ENCODE measurements around the gene TMEM165. TPM values are rescaled to one million over a fixed set of nuclear protein-coding genes. Genes with fewer than 3 reads are reported as not detected.
A peak's percentile ranks its signal among the peaks of the same experiment; 100 is the strongest.

Gene TMEM165
- total and polyA plus RNA-seq, 9 of the 15 experiments (the other 6 are each of a cell fraction or from before 2014, with no cell fraction given), result 21.3 to 145 (median 96.8) TPM

DNA sequence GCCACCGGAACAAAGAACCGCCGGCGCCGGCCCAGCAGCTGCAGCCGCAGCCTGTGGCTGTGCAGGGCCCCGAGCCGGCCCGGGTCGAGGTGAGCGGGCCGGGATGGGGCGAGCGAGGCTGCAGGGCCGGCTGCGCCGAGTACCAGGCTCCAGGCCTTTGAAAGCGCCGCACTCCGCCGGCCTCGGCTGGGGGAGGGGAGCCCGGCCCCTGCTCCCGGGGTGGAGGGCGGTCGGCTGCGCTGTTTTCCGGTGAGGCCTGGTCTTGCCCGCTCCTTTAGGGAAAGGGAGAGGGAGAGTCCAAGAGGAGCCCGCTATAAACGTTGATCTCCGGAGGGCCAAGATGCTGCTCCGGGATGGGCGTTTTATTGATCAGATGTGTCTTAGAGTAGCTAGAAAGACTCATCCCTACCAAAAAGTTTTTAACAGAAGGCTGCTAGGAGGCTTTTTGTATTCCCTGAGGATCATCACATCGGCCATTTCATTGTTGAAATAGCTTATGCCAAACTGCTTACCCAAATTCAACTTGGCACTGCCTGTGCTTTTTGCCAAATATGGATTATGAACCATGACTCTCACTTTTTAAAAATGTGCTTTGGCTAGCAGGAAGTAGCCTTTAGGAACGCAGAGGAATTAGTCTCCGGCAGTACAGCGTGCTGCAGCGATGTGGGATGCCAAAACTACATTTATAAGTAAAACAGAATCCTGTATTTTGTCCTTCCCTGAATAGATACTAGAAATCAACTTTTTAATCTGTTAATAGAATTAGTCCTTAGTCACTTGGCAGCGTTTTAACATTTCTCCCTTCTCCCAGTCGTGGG is 760 bp downstream of the TMEM165 start (continued):
- no peak for TF ChIP-seq MGA (IDR thresholded peaks at IDR 0.05)
- no peak for TF ChIP-seq HDAC2 (IDR thresholded peaks at IDR 0.05)
- no peak for TF ChIP-seq BRF1 (IDR thresholded peaks at IDR 0.05; ENCODE audit: borderline replicate concordance, extremely low read depth, insufficient read length)
- TF ChIP-seq ZNF584 (CRISPR knock-in tag; IDR thresholded peaks at IDR 0.05; ENCODE audit: low read depth), result no peak
- no peak for TF ChIP-seq ZNF707 (CRISPR knock-in tag; conservative IDR thresholded peaks at IDR 0.05)
- peak; percentile 27 for TF ChIP-seq KDM5B (IDR thresholded peaks at IDR 0.05; ENCODE audit: insufficient replicate concordance, low read depth, low read length)
- no peak for TF ChIP-seq ZNF668 (CRISPR knock-in tag; IDR thresholded peaks at IDR 0.05)
- no peak for TF ChIP-seq ZNF121 (CRISPR knock-in tag; conservative IDR thresholded peaks at IDR 0.05)
- no peak for TF ChIP-seq HNRNPL (IDR thresholded peaks at IDR 0.05; ENCODE audit: low read depth, low read length)
- no peak for TF ChIP-seq ZNF217 (CRISPR knock-in tag; IDR thresholded peaks at IDR 0.05)
- no peak for TF ChIP-seq MAFK (IDR thresholded peaks at IDR 0.05; ENCODE audit: low read length)
- TF ChIP-seq, protein P1, sequence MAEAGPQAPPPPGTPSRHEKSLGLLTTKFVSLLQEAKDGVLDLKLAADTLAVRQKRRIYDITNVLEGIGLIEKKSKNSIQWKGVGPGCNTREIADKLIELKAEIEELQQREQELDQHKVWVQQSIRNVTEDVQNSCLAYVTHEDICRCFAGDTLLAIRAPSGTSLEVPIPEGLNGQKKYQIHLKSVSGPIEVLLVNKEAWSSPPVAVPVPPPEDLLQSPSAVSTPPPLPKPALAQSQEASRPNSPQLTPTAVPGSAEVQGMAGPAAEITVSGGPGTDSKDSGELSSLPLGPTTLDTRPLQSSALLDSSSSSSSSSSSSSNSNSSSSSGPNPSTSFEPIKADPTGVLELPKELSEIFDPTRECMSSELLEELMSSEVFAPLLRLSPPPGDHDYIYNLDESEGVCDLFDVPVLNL (CRISPR knock-in tag; IDR thresholded peaks at IDR 0.05; ENCODE audit: low read depth), result no peak
- no peak for TF ChIP-seq PML (IDR thresholded peaks at IDR 0.05; ENCODE audit: low read length)
- TF ChIP-seq DIDO1 (tag; IDR thresholded peaks at IDR 0.05; ENCODE audit: low read depth), result no peak
- no peak for TF ChIP-seq POLR3G (IDR thresholded peaks at IDR 0.05; ENCODE audit: extremely low read depth, insufficient read length, insufficient replicate concordance)
- TF ChIP-seq RBM14 (IDR thresholded peaks at IDR 0.05; ENCODE audit: borderline replicate concordance, insufficient read depth, low read depth, low read length), result no peak
